ENCODE measurements around the gene PNLIPRP3. TPM values are rescaled to one million over a fixed set of nuclear protein-coding genes. Genes with fewer than 3 reads are reported as not detected.

PNLIPRP3 gene
- total and polyA plus RNA-seq, 10 of the 15 experiments (the other 5 are each of a cell fraction or from before 2014, with no cell fraction given): 0.03 TPM; not detected in 9

GRCh38 chr10:116440330-116441030, 12.8 kb downstream of the PNLIPRP3 start:
- Histone ChIP-seq H3K4me2 (ENCODE audit: control insufficient read depth, insufficient read depth) (no peak overlapping the region), H3K9ac (ENCODE audit: control insufficient read depth, insufficient read depth, low read length) (no peak overlapping the region), H3K27me3 (replicated peaks in 1 of 2; ENCODE audit: control insufficient read depth in 2 of 2, insufficient read depth in 2 of 2, low read length in 1 of 2) (no peaks in the 10 kb centered on the region), H3K36me3 (ENCODE audit: control insufficient read depth in 2 of 2, insufficient read depth in 2 of 2, low read length in 1 of 2) (no peaks in the 10 kb centered on the region), H3K79me2 (ENCODE audit: control insufficient read depth, insufficient read depth, low read length) (no peaks in the 10 kb centered on the region), H3K4me3 (no peak overlapping the region), H3K27ac (ENCODE audit: control insufficient read depth, insufficient read depth) (no peak overlapping the region), H4K20me1 (ENCODE audit: control insufficient read depth, insufficient read depth) (no peaks in the 10 kb centered on the region), H2AFZ (ENCODE audit: control insufficient read depth, low read depth, low read length) (no peak overlapping the region), H3K9me3 (replicated peaks; ENCODE audit: control insufficient read depth, insufficient read depth, low read length) (no peaks in the 10 kb centered on the region), H3K4me1 (ENCODE audit: control insufficient read depth, insufficient read depth, low read length) (no peaks in the 10 kb centered on the region)
- DNase-seq (ENCODE audit: low read depth, low spot score) (no peak), FAIRE-seq (no peak), ATAC-seq (no peak)
- POLR2A ChIA-PET: no interaction called here
- CTCF ChIA-PET: no interaction called here
- RAD21 ChIA-PET (ENCODE audit: unreplicated experiment): no interaction called here
- 17% methylated on average over 5 of the region's 5 CpGs for WGBS (ENCODE audit: insufficient coverage, insufficient replicate concordance, low lambda C conversion rate, missing lambda C conversion rate)
- no peak for TF ChIP-seq CBX5 (IDR thresholded peaks at IDR 0.05; ENCODE audit: low read depth)
- no peak for TF ChIP-seq NFYA (IDR thresholded peaks at IDR 0.05; ENCODE audit: borderline replicate concordance, low read depth, low read length)
- BruUV-seq (replicated peaks): no TSS peak
- intact Hi-C loops (cut with micrococcal nuclease; ENCODE audit: unreplicated experiment) (loop anchor here (5.0 kb wide), 1 partner anchor 82 kb away; no protein-coding TSS in a partner anchor), in situ Hi-C loops (cut with MboI) (no loop called here)
- SMC1A ChIA-PET (ENCODE audit: uncharacterized antibody, unreplicated experiment): interaction anchor here (0.7 kb wide), 1 partner anchor 30 kb away, joined by 4 read pairs; no protein-coding TSS in a partner anchor

DNA sequence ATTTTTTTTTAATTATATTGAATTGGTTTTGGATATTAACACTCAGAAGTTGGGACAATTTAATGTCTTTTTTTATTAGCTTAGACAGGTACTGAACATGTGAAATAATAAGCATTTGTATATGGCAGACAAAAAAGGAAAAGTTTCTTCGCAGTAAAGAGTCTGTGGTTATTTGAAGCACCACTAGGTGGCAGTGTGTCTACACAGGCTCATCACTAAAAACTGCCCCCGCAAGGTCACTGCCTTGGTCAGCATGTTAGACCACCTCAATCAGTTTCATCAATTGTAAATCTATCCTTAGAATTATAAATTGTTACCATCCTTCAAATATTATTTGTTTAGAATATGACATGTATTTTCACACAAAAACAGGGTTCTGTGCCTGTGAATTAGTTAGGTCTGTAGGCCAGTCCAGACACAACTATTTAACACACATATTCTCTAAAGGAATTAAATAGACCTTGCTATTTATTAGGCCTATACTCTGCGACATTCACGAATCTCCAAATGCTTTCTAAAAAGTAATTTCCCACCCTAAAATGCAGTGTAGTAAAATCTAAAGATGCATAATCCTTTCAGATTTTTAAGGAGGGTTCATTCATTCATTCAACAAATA, 17.0 kb downstream of the PNLIPRP3 start:
- no peaks in the 10 kb centered on the region for H3K4me1 ChIP-seq (ENCODE audit: control insufficient read depth, insufficient read depth, low read length)

More for the DNA sequence above, 17.0 kb downstream of the PNLIPRP3 start:
- no peak for FAIRE-seq
- peak; percentile 3 for DNase-seq (ENCODE audit: low read depth, low spot score)
- ChIA-PET RAD21 (ENCODE audit: unreplicated experiment) (no interaction called here), SMC1A (ENCODE audit: uncharacterized antibody, unreplicated experiment) (no interaction called here), CTCF (interaction anchor here (1.3 kb wide), 1 partner anchor 17 kb away, joined by 5 read pairs; no protein-coding TSS in a partner anchor), POLR2A (no interaction called here)
- no peaks in the 10 kb centered on the region for H4K20me1 ChIP-seq (ENCODE audit: control insufficient read depth, insufficient read depth)
- no peak overlapping the region for H3K4me2 ChIP-seq (ENCODE audit: control insufficient read depth, insufficient read depth)
- ATAC-seq: peak; percentile 81
- 0% methylated on average over 4 of the region's 4 CpGs for WGBS (ENCODE audit: insufficient coverage, insufficient replicate concordance, low lambda C conversion rate, missing lambda C conversion rate)
- H3K9me3 ChIP-seq (replicated peaks; ENCODE audit: control insufficient read depth, insufficient read depth, low read length): no peaks in the 10 kb centered on the region
- no peaks in the 10 kb centered on the region for H3K27me3 ChIP-seq (replicated peaks in 1 of 2; ENCODE audit: control insufficient read depth in 2 of 2, insufficient read depth in 2 of 2, low read length in 1 of 2)
- BruUV-seq (replicated peaks): no TSS peak
- H3K36me3 ChIP-seq (ENCODE audit: control insufficient read depth in 2 of 2, insufficient read depth in 2 of 2, low read length in 1 of 2): no peaks in the 10 kb centered on the region
- H3K9ac ChIP-seq (ENCODE audit: control insufficient read depth, insufficient read depth, low read length): no peak overlapping the region
- TF ChIP-seq RAD21 (IDR thresholded peaks at IDR 0.05; ENCODE audit: insufficient read depth, low read depth, low read length): peak; percentile 48
- TF ChIP-seq, protein P1, sequence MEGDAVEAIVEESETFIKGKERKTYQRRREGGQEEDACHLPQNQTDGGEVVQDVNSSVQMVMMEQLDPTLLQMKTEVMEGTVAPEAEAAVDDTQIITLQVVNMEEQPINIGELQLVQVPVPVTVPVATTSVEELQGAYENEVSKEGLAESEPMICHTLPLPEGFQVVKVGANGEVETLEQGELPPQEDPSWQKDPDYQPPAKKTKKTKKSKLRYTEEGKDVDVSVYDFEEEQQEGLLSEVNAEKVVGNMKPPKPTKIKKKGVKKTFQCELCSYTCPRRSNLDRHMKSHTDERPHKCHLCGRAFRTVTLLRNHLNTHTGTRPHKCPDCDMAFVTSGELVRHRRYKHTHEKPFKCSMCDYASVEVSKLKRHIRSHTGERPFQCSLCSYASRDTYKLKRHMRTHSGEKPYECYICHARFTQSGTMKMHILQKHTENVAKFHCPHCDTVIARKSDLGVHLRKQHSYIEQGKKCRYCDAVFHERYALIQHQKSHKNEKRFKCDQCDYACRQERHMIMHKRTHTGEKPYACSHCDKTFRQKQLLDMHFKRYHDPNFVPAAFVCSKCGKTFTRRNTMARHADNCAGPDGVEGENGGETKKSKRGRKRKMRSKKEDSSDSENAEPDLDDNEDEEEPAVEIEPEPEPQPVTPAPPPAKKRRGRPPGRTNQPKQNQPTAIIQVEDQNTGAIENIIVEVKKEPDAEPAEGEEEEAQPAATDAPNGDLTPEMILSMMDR (IDR thresholded peaks at IDR 0.05 in 2 of 3, conservative IDR thresholded peaks at IDR 0.05 in 1 of 3; ENCODE audit: control insufficient read depth in 2 of 3, extremely low read depth in 1 of 3, insufficient read depth in 1 of 3, low read depth in 3 of 3, low read length in 3 of 3): peak; percentile 69 to 73 (median 72); a peak in 5 of 6 replicates
- TF ChIP-seq MYB (IDR thresholded peaks at IDR 0.05; ENCODE audit: borderline replicate concordance, low read depth, low read length): no peak
- no peak for TF ChIP-seq RB1 (IDR thresholded peaks at IDR 0.05; ENCODE audit: borderline replicate concordance)
- peak; percentile 29; the same call in 1 of the 2 replicates for TF ChIP-seq CBFB (IDR thresholded peaks at IDR 0.05; ENCODE audit: low read depth)
- TF ChIP-seq SMC3 (IDR thresholded peaks at IDR 0.05; ENCODE audit: borderline replicate concordance, low read length): peak; percentile 20; the same call in 1 of the 2 replicates
- TF ChIP-seq RUNX3 (IDR thresholded peaks at IDR 0.05; ENCODE audit: low read length): peak; percentile 78
- no peak overlapping the region for H2AFZ ChIP-seq (ENCODE audit: control insufficient read depth, low read depth, low read length)
- no peaks in the 10 kb centered on the region for H3K79me2 ChIP-seq (ENCODE audit: control insufficient read depth, insufficient read depth, low read length)
- in situ Hi-C loops (cut with MboI): no loop called here
- H3K27ac ChIP-seq (ENCODE audit: control insufficient read depth, insufficient read depth): no peak overlapping the region
- H3K4me3 ChIP-seq: no peak overlapping the region
- intact Hi-C loops (cut with micrococcal nuclease; ENCODE audit: unreplicated experiment): loop anchor here (5.0 kb wide), 1 partner anchor 78 kb away; no protein-coding TSS in a partner anchor
